ENCODE results near the gene FCER2. TPM values are rescaled to one million over a fixed set of nuclear protein-coding genes. Genes with fewer than 3 reads are reported as not detected.

Gene FCER2
- total and polyA plus RNA-seq, 2 of the 13 experiments (the other 11 are each of a cell fraction or from before 2014, with no cell fraction given), result not detected

DNA sequence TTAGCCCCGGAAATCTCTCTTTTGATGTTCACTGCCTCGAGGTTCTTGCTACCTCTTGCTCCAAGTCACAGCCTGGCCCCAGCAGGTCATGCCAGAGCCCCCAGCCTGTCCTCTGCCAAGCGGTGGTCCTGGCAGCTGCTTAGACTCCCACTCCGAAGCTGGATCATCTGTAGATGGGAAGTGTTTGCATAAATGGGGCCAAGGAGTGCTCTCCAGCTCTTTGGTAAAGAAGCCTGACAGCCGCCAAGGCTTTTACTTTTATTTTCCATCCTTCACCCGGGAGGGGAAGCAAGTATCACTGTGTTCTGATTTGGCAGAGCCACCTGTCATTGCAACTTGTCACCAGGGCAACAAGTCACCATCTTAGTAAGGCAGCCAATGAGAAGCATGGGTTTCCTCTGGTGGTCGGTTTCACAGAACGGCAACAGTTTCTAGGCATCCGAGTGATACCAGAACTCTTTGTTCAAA, 43.7 kb downstream of the FCER2 start (continued):
- TF ChIP-seq, protein P1, sequence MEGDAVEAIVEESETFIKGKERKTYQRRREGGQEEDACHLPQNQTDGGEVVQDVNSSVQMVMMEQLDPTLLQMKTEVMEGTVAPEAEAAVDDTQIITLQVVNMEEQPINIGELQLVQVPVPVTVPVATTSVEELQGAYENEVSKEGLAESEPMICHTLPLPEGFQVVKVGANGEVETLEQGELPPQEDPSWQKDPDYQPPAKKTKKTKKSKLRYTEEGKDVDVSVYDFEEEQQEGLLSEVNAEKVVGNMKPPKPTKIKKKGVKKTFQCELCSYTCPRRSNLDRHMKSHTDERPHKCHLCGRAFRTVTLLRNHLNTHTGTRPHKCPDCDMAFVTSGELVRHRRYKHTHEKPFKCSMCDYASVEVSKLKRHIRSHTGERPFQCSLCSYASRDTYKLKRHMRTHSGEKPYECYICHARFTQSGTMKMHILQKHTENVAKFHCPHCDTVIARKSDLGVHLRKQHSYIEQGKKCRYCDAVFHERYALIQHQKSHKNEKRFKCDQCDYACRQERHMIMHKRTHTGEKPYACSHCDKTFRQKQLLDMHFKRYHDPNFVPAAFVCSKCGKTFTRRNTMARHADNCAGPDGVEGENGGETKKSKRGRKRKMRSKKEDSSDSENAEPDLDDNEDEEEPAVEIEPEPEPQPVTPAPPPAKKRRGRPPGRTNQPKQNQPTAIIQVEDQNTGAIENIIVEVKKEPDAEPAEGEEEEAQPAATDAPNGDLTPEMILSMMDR (CRISPR knock-in tag; IDR thresholded peaks at IDR 0.05), result no peak
- TF ChIP-seq ARNTL (CRISPR knock-in tag; IDR thresholded peaks at IDR 0.05), result no peak
- no peak for TF ChIP-seq RXRA (CRISPR knock-in tag; IDR thresholded peaks at IDR 0.05)
- TF ChIP-seq NFYB (CRISPR knock-in tag; IDR thresholded peaks at IDR 0.05), result 0 out of 2 replicates have a peak, but pooled peaks have one; percentile 27
- TF ChIP-seq ELF1 (CRISPR knock-in tag; IDR thresholded peaks at IDR 0.05), result no peak
- no peak for TF ChIP-seq RBAK (CRISPR knock-in tag; IDR thresholded peaks at IDR 0.05)
- TF ChIP-seq KDM2A (CRISPR knock-in tag; IDR thresholded peaks at IDR 0.05; ENCODE audit: borderline replicate concordance, low read depth), result no peak
- 0 out of 2 replicates have a peak, but pooled peaks have one; percentile 30 for TF ChIP-seq RFX5 (IDR thresholded peaks at IDR 0.05; ENCODE audit: low read depth, low read length)
- TF ChIP-seq, protein P2, sequence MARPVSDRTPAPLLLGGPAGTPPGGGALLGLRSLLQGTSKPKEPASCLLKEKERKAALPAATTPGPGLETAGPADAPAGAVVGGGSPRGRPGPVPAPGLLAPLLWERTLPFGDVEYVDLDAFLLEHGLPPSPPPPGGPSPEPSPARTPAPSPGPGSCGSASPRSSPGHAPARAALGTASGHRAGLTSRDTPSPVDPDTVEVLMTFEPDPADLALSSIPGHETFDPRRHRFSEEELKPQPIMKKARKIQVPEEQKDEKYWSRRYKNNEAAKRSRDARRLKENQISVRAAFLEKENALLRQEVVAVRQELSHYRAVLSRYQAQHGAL (CRISPR knock-in tag; IDR thresholded peaks at IDR 0.05; ENCODE audit: not compliant biosample characterization), result no peak
- TF ChIP-seq, protein P3, sequence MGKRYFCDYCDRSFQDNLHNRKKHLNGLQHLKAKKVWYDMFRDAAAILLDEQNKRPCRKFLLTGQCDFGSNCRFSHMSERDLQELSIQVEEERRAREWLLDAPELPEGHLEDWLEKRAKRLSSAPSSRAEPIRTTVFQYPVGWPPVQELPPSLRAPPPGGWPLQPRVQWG (CRISPR knock-in tag; IDR thresholded peaks at IDR 0.05; ENCODE audit: borderline replicate concordance, low read depth), result no peak
- TF ChIP-seq SIX1 (CRISPR knock-in tag; IDR thresholded peaks at IDR 0.05; ENCODE audit: borderline replicate concordance), result no peak
- no peak for TF ChIP-seq ZKSCAN1 (IDR thresholded peaks at IDR 0.05; ENCODE audit: low read length)
